Suprapubic skin (tissue), 3 donors: Measurements from ENCODE around the gene KBTBD7.

ENCODE experiments used
- EP300 ChIP-seq: sonication (generic); formaldehyde crosslinking; IDR thresholded peaks from one replicate; pipeline ENCODE4 v1.6.1; 2017; ENCODE audit warnings: antibody characterized with exemption
- POLR2A ChIP-seq, 2 donors: fragments of 450-650 bp; IDR thresholded peaks; one replicate each; pipeline ENCODE4 v1.6.1; 2017; ENCODE audit warnings: antibody characterized with exemption in 2 of 2, mild to moderate bottlenecking in 2 of 2, moderate library complexity in 2 of 2
- TF ChIP-seq, protein P1 (sequence below), 2 donors: fragments of 200-600 bp in 1 of 2; fragments of 450-650 bp in 1 of 2; sonication (generic) in 1 of 2; IDR thresholded peaks; one replicate each; pipeline ENCODE4 v1.5.1; 2016 to 2019; ENCODE audit warnings: antibody characterized with exemption in 2 of 2, mild to moderate bottlenecking in 1 of 2, moderate library complexity in 1 of 2

DNA sequence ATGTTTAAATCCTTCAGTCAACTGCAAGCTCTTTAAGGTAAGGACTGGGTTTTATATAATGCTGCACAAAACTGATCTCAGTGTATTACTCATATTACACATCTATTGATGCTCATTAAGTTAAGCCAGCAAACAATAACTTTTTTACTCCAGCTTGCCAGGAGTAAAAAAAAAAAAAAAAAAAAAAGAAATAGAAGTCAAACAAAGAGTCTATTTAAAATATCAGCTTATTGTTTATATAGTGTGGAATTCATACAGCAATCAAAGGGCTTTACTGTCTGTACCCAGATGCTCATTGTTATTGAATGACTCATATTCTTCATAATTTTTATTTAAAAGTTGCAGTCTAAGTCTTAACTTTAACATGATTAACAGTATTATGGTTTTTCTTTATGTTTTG is 21.8 kb upstream of the KBTBD7 start:
- TF ChIP-seq, protein P1, sequence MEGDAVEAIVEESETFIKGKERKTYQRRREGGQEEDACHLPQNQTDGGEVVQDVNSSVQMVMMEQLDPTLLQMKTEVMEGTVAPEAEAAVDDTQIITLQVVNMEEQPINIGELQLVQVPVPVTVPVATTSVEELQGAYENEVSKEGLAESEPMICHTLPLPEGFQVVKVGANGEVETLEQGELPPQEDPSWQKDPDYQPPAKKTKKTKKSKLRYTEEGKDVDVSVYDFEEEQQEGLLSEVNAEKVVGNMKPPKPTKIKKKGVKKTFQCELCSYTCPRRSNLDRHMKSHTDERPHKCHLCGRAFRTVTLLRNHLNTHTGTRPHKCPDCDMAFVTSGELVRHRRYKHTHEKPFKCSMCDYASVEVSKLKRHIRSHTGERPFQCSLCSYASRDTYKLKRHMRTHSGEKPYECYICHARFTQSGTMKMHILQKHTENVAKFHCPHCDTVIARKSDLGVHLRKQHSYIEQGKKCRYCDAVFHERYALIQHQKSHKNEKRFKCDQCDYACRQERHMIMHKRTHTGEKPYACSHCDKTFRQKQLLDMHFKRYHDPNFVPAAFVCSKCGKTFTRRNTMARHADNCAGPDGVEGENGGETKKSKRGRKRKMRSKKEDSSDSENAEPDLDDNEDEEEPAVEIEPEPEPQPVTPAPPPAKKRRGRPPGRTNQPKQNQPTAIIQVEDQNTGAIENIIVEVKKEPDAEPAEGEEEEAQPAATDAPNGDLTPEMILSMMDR (IDR thresholded peaks at IDR 0.05), result no peak
- no peak for TF ChIP-seq POLR2A (IDR thresholded peaks at IDR 0.05)
- TF ChIP-seq EP300, result no peak
